Neutrophil (primary cell): ENCODE measurements around the gene AIFM2.

Experiments used
- H3K27ac ChIP-seq: fragments of 200-600 bp; sonication (generic); 2 replicates; pipeline ENCODE4 v1.5.1; 2016; ENCODE audit warnings: mild to moderate bottlenecking, moderate library complexity
- H3K27me3 ChIP-seq: fragments of 200-600 bp; sonication (generic); 2 replicates; pipeline ENCODE4 v1.6.0; 2016; ENCODE audit warnings: mild to moderate bottlenecking
- H3K36me3 ChIP-seq: fragments of 200-600 bp; sonication (generic); 2 replicates; pipeline ENCODE4 v1.5.1; 2017
- H3K4me1 ChIP-seq, 2 experiments: fragments of 200-600 bp in 1 of 2; sonication (generic) in 1 of 2; 1 replicate in 1 of 2; 2 replicates in 1 of 2; pipeline versions ENCODE4 v1.5.1 to v1.6.1; 2013 to 2016; ENCODE audit warnings: low read depth in 1 of 2, low read length in 1 of 2, mild to moderate bottlenecking in 1 of 2, moderate library complexity in 1 of 2; ENCODE audit not compliant: control insufficient read depth in 1 of 2, insufficient read depth in 1 of 2
- H3K4me3 ChIP-seq, 2 experiments: fragments of 200-600 bp in 1 of 2; sonication (generic) in 1 of 2; 1 replicate in 1 of 2; 2 replicates in 1 of 2; pipeline ENCODE4 v1.5.1; 2013 to 2016; ENCODE audit warnings: low read depth in 1 of 2, low read length in 1 of 2, mild to moderate bottlenecking in 1 of 2, moderate library complexity in 1 of 2
- H3K9me3 ChIP-seq: fragments of 200-600 bp; sonication (generic); 2 replicates; pipeline ENCODE4 v1.5.1; 2016
- TF ChIP-seq, protein P1 (sequence below): fragments of 200-600 bp; sonication (generic); IDR thresholded peaks from 2 replicates; pipeline ENCODE4 v1.5.1; 2016; ENCODE audit warnings: antibody characterized with exemption

Gene AIFM2

GRCh38 chr10:70139997-70140250, 7.3 kb upstream of the AIFM2 start:
- Histone ChIP-seq H3K27me3 (no peaks in the 10 kb centered on the region), H3K36me3 (peaks cover 9% of the 10 kb centered on the region), H3K27ac (no peak overlapping the region), H3K4me1 (peaks cover 4% of the 10 kb centered on the region in 2 experiments), H3K4me3 (no peak overlapping the region), H3K9me3 (no peaks in the 10 kb centered on the region)
- TF ChIP-seq, protein P1, sequence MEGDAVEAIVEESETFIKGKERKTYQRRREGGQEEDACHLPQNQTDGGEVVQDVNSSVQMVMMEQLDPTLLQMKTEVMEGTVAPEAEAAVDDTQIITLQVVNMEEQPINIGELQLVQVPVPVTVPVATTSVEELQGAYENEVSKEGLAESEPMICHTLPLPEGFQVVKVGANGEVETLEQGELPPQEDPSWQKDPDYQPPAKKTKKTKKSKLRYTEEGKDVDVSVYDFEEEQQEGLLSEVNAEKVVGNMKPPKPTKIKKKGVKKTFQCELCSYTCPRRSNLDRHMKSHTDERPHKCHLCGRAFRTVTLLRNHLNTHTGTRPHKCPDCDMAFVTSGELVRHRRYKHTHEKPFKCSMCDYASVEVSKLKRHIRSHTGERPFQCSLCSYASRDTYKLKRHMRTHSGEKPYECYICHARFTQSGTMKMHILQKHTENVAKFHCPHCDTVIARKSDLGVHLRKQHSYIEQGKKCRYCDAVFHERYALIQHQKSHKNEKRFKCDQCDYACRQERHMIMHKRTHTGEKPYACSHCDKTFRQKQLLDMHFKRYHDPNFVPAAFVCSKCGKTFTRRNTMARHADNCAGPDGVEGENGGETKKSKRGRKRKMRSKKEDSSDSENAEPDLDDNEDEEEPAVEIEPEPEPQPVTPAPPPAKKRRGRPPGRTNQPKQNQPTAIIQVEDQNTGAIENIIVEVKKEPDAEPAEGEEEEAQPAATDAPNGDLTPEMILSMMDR, result no peak

DNA sequence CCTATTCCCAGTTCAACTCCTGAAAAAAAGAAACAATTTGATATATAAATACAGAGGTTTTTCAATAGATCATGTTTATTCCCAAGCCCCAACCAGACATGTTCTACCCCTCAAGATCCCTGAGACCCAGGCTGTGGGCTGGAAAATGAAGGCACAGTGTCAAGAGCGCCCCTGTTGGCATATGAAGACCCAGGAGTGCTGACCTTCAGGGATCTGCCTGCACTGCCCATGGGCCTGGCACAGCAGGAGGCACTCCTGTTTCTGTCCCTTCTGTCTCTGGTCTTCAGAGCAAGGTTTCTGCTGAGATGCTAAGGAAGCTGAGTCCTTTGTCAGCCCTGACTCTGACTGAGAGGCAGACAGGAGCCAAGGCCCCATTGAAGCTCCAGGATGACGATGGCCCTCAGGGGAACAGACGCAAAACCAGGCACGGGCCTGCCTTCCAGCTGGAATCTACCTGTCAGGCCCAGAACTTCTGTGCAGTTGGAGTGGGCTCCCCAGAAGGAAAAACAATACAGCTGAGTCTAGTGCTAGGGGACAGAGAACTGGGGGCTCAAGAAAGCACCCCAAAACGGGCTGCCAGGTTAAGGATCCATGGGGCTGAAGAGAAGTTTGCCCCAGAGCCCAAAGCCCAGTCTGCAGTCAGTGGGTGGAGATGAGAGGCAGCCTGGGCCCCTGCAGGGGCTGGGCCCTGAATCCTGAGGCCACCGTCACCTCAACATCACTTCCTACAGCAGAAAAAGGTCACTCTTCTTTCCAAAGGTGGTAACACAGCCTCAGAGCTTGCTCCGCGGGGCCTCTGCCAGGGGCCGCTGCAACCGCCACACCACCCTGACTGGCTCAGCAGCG, 6.7 kb upstream of the AIFM2 start:
- H3K4me1 ChIP-seq, result no peaks in the 10 kb centered on the region
- peaks cover 9% of the 10 kb centered on the region for H3K36me3 ChIP-seq
- H3K27me3 ChIP-seq, result no peaks in the 10 kb centered on the region
- no peak overlapping the region for H3K27ac ChIP-seq
- TF ChIP-seq, protein P1, result no peak
- H3K4me3 ChIP-seq, result no peak overlapping the region
- no peaks in the 10 kb centered on the region for H3K9me3 ChIP-seq

DNA sequence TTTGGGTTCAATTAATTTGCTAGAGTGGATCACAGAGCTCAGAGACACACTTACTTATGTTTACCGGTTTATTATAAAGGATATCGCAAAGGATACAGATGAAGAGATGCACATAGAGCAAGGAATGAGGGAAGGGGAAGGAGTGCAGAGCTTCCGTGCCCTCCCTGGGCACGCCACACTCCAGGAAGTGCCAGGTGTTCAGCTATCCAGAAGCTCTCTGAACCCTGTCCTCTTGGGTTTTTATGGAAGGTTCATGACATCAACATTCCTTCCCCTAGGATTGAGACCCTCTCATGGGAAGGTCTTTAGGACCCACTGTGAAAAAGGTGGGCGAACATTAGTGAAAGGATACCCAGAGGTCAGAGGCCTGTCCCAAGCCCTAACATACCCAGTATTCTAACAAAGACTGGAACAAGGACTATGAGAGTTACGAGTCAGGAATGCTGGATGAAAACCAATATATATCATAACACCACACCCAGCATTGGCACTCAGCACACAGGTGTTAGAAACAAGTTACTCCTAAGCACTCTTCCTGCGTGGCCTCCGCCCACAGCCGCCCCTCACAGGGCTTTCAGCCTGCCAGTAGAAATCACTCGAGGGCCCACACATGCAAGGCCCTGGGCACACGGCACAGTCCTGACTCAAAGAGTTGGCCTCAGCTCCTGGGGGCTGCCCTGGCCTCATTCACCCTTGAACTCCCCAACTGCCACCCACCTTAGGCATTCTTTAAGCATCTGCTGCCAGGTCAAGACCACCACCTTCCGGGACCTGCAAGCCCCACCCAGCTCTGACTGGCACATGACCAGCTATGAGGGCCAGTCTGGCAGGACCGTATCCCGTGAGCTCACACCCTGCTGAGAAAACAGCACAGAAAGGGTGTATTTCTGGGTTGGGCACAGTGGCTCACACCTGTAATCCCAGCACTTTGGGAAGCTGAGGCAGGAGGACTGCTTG, 5.6 kb upstream of the AIFM2 start:
- H3K9me3 ChIP-seq, result no peaks in the 10 kb centered on the region
- TF ChIP-seq, protein P1, result no peak
- H3K27me3 ChIP-seq, result peaks cover 3% of the 10 kb centered on the region
- no peak overlapping the region for H3K27ac ChIP-seq
- H3K36me3 ChIP-seq, result peaks cover 9% of the 10 kb centered on the region
- H3K4me3 ChIP-seq, result no peak overlapping the region
- peaks cover 5 to 8% of the 10 kb centered on the region in 2 experiments for H3K4me1 ChIP-seq

DNA sequence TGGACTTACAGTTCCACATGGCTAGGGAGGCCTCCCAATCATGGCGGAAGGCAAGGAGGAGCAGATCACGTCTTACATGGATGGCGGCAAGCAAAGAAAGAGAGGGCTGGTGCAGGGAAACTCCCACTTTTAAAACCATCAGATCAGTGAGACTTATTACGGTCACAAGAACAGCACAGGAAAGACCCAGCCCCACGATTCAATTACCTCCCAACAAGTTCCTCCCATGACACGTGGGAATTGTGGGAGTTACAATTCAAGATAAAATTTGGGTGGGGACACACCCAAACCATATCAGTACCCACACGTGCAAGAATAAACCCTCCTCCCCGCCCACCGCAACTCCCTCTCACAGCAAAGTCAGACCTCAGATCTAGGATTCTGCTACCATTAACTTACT, 4.5 kb upstream of the AIFM2 start:
- Histone ChIP-seq H3K9me3 (no peaks in the 10 kb centered on the region), H3K27me3 (peaks cover 14% of the 10 kb centered on the region), H3K4me1 (peaks cover 14 to 19% of the 10 kb centered on the region in 2 experiments), H3K27ac (no peak overlapping the region), H3K36me3 (peaks cover 9% of the 10 kb centered on the region), H3K4me3 (no peak overlapping the region)
- TF ChIP-seq, protein P1, result no peak

- TF ChIP-seq, protein P1, result no peak
- Histone ChIP-seq H3K4me1 (peaks cover 17 to 22% of the 10 kb centered on the region in 2 experiments), H3K27ac (no peak overlapping the region), H3K4me3 (no peak overlapping the region), H3K36me3 (peaks cover 9% of the 10 kb centered on the region), H3K9me3 (no peaks in the 10 kb centered on the region), H3K27me3 (peaks cover 29% of the 10 kb centered on the region)
Measured at GRCh38 chr10:70135684-70136083, 3.1 kb upstream of the AIFM2 start.
